Immature natural killer cell (primary cell): Measurements from ENCODE around the gene AHCY. TPM values are rescaled to one million over a fixed set of nuclear protein-coding genes. Genes with fewer than 3 reads are reported as not detected.
A peak's percentile ranks its signal among the peaks of the same experiment; 100 is the strongest.
"Not testable (repeated sequence)": the region's sequence is repeated elsewhere in the genome, so short reads cannot be mapped to it uniquely, and the experiment has no call there.

ENCODE experiments used
- DNase-seq, 3 donors: peaks; one replicate each; pipeline ENCODE4 v3.0.0; 2022; ENCODE audit warnings: mixed read lengths in 1 of 3
- H3K27ac Mint-ChIP-seq, 6 donors: one replicate each; pipeline ENCODE4 v1.8.0; 2020; ENCODE audit warnings: mixed read lengths in 6 of 6, mild to moderate bottlenecking in 5 of 6, inconsistent platforms in 4 of 6, moderate library complexity in 3 of 6
- H3K27me3 Mint-ChIP-seq, 3 donors: one replicate each; pipeline ENCODE4 v1.8.0; 2020 to 2021; ENCODE audit warnings: low read depth in 3 of 3, mild to moderate bottlenecking in 3 of 3, mixed read lengths in 3 of 3, moderate library complexity in 3 of 3, inconsistent platforms in 1 of 3
- H3K36me3 Mint-ChIP-seq, 3 donors: one replicate each; pipeline ENCODE4 v1.8.0; 2020; ENCODE audit warnings: mixed read lengths in 3 of 3, inconsistent platforms in 2 of 3, mild to moderate bottlenecking in 2 of 3
- H3K4me1 Mint-ChIP-seq, 2 donors: one replicate each; pipeline ENCODE4 v1.8.0; 2020; ENCODE audit warnings: inconsistent platforms in 2 of 2, mild to moderate bottlenecking in 2 of 2, mixed read lengths in 2 of 2, moderate library complexity in 1 of 2
- H3K4me3 Mint-ChIP-seq, 5 donors: one replicate each; pipeline ENCODE4 v1.8.0; 2020; ENCODE audit warnings: mild to moderate bottlenecking in 5 of 5, mixed read lengths in 5 of 5, inconsistent platforms in 3 of 5, moderate library complexity in 3 of 5
- H3K9me3 Mint-ChIP-seq, 6 donors: one replicate each; pipeline ENCODE4 v1.8.0; 2020; ENCODE audit warnings: mild to moderate bottlenecking in 6 of 6, mixed read lengths in 6 of 6, inconsistent platforms in 4 of 6, moderate library complexity in 3 of 6
- polyA plus RNA-seq, 3 donors: library from polyadenylated mRNA; unstranded; fragments of 300-500 nt; fragmentation: Illumina TruSeq; gene quantifications; one replicate each; pipeline ENCODE4 v1.2.3, GENCODE V29; 2021

Gene AHCY
- 10 to 100 TPM; 18.4 to 19.3 (median 18.5) TPM for polyA plus RNA-seq

- no peaks in the 10 kb centered on the region for H3K9me3 Mint-ChIP-seq
Measured at GRCh38 chr20:34302723-34303533, at the start of gene AHCY. TSS of gene AHCY (minus strand) at chr20:34303355. CDS start at chr20:34303270, 85 bp downstream.

GRCh38 chr20:34350095-34350494, 46.9 kb upstream of the AHCY start:
- Mint-ChIP-seq H3K4me1 (peaks cover 9 to 12% of the 10 kb centered on the region in 2 donors), H3K9me3 (peaks cover 0 to 4% (median 0%) of the 10 kb centered on the region in 6 donors), H3K27ac (peak overlapping the region; percentile 4 to 92 (median 26)), H3K27me3 (no peaks in the 10 kb centered on the region), H3K36me3 (no peaks in the 10 kb centered on the region), H3K4me3 (peak overlapping the region in 3 of 5 donors; percentile 3 to 7 (median 4))
- peak in 1 of 3 donors; percentile 28 for DNase-seq

More at GRCh38 chr20:34302723-34303533, at the start of gene AHCY:
- Mint-ChIP-seq H3K4me1 (peaks cover 15 to 17% of the 10 kb centered on the region in 2 donors), H3K27ac (peak within 1 kb of the TSS; percentile 77 to 94 (median 92)), H3K4me3 (peak within 1 kb of the TSS; percentile 92 to 97 (median 94)), H3K27me3 (peaks cover 0 to 4% (median 0%) of the 10 kb centered on the region in 3 donors), H3K36me3 (no peaks in the 10 kb centered on the region)
- peak; percentile 87 to 88 (median 87) for DNase-seq

GRCh38 chr20:34347571-34347970, 44.4 kb upstream of the AHCY start:
- Mint-ChIP-seq H3K27ac (no peak overlapping the region), H3K4me1 (peaks cover 17% of the 10 kb centered on the region in 2 donors), H3K4me3 (no peak overlapping the region), H3K9me3 (peaks cover 0 to 4% (median 0%) of the 10 kb centered on the region in 6 donors), H3K36me3 (no peaks in the 10 kb centered on the region), H3K27me3 (peaks cover 0 to 2% (median 0%) of the 10 kb centered on the region in 3 donors)
- DNase-seq: no peak

- H3K4me3 Mint-ChIP-seq, H3K27ac Mint-ChIP-seq, H3K27me3 Mint-ChIP-seq, DNase-seq, H3K36me3 Mint-ChIP-seq, H3K9me3 Mint-ChIP-seq: not testable (repeated sequence)
- H3K4me1 Mint-ChIP-seq: peaks cover 17% of the 10 kb centered on the region in 2 donors
Measured at GRCh38 chr20:34346533-34346865, 43.3 kb upstream of the AHCY start.

GRCh38 chr20:34345839-34346532, 42.8 kb upstream of the AHCY start:
- H3K36me3 Mint-ChIP-seq, H3K27me3 Mint-ChIP-seq, H3K27ac Mint-ChIP-seq, DNase-seq, H3K9me3 Mint-ChIP-seq, H3K4me3 Mint-ChIP-seq: not testable (repeated sequence)
- H3K4me1 Mint-ChIP-seq: peaks cover 17% of the 10 kb centered on the region in 2 donors

GRCh38 chr20:34345402-34345736, 42.2 kb upstream of the AHCY start:
- peaks cover 16 to 21% of the 10 kb centered on the region in 2 donors for H3K4me1 Mint-ChIP-seq
- peaks cover 0 to 2% (median 0%) of the 10 kb centered on the region in 6 donors for H3K9me3 Mint-ChIP-seq
- no peak for DNase-seq
- no peaks in the 10 kb centered on the region for H3K36me3 Mint-ChIP-seq
- peaks cover 0 to 3% (median 2%) of the 10 kb centered on the region in 3 donors for H3K27me3 Mint-ChIP-seq
- H3K4me3 Mint-ChIP-seq: no peak overlapping the region
- H3K27ac Mint-ChIP-seq: no peak overlapping the region

- peaks cover 0 to 3% (median 2%) of the 10 kb centered on the region in 3 donors for H3K27me3 Mint-ChIP-seq
- no peaks in the 10 kb centered on the region for H3K36me3 Mint-ChIP-seq
- H3K27ac Mint-ChIP-seq: peak overlapping the region in 1 of 6 donors; percentile 17
- H3K4me1 Mint-ChIP-seq: peaks cover 16 to 23% of the 10 kb centered on the region in 2 donors
- no peaks in the 10 kb centered on the region for H3K9me3 Mint-ChIP-seq
- no peak overlapping the region for H3K4me3 Mint-ChIP-seq
- no peak for DNase-seq
Measured at GRCh38 chr20:34344238-34344637, 41.1 kb upstream of the AHCY start.

GRCh38 chr20:34343458-34344211, 40.5 kb upstream of the AHCY start:
- DNase-seq: no peak
- Mint-ChIP-seq H3K36me3 (no peaks in the 10 kb centered on the region), H3K9me3 (no peaks in the 10 kb centered on the region), H3K4me1 (peaks cover 21 to 29% of the 10 kb centered on the region in 2 donors), H3K4me3 (no peak overlapping the region), H3K27ac (peak overlapping the region in 1 of 6 donors; percentile 46), H3K27me3 (peaks cover 0 to 3% (median 2%) of the 10 kb centered on the region in 3 donors)

GRCh38 chr20:34341199-34341598, 38.0 kb upstream of the AHCY start:
- H3K4me1 Mint-ChIP-seq: peaks cover 45 to 54% of the 10 kb centered on the region in 2 donors
- not testable (repeated sequence) for H3K36me3 Mint-ChIP-seq, DNase-seq, H3K9me3 Mint-ChIP-seq, H3K4me3 Mint-ChIP-seq, H3K27me3 Mint-ChIP-seq
- peak overlapping the region in 2 of 6 donors; percentile 20 to 32 for H3K27ac Mint-ChIP-seq

- H3K36me3 Mint-ChIP-seq, DNase-seq, H3K9me3 Mint-ChIP-seq, H3K4me3 Mint-ChIP-seq, H3K27me3 Mint-ChIP-seq: not testable (repeated sequence)
- Mint-ChIP-seq H3K4me1 (peaks cover 50 to 58% of the 10 kb centered on the region in 2 donors), H3K27ac (peak overlapping the region in 2 of 6 donors; percentile 20 to 32)
Measured at GRCh38 chr20:34340726-34341125, 37.6 kb upstream of the AHCY start.

GRCh38 chr20:34337982-34338726, 35.0 kb upstream of the AHCY start:
- Mint-ChIP-seq H3K9me3 (no peaks in the 10 kb centered on the region), H3K36me3 (no peaks in the 10 kb centered on the region), H3K4me3 (peak overlapping the region; percentile 80 to 98 (median 88)), H3K27me3 (peaks cover 0 to 6% (median 3%) of the 10 kb centered on the region in 3 donors), H3K4me1 (peaks cover 64% of the 10 kb centered on the region in 2 donors), H3K27ac (peak overlapping the region; percentile 92 to 95 (median 93))
- DNase-seq: peak; percentile 61 to 76 (median 69)

- peaks cover 0 to 6% (median 3%) of the 10 kb centered on the region in 3 donors for H3K27me3 Mint-ChIP-seq
- no peaks in the 10 kb centered on the region for H3K36me3 Mint-ChIP-seq
- peak overlapping the region; percentile 80 to 98 (median 88) for H3K4me3 Mint-ChIP-seq
- peaks cover 64 to 65% of the 10 kb centered on the region in 2 donors for H3K4me1 Mint-ChIP-seq
- DNase-seq: no peak
- H3K9me3 Mint-ChIP-seq: no peaks in the 10 kb centered on the region
- H3K27ac Mint-ChIP-seq: peak overlapping the region; percentile 92 to 95 (median 93)
Measured at GRCh38 chr20:34337544-34337943, 34.4 kb upstream of the AHCY start.
